HUDEP-2 (cell line): Measurements from ENCODE around the gene PCNA.
"Not testable (repeated sequence)": the region's sequence is repeated elsewhere in the genome, so short reads cannot be mapped to it uniquely, and the experiment has no call there.

ENCODE experiments used
- DNase-seq, 76 experiments: peaks; one replicate each; lab custom pipeline; 2025; ENCODE audit not compliant: unreplicated experiment in 76 of 76; lab: John Stamatoyannopoulos, UW

PCNA gene

GRCh38 chr20:5104479-5104878 is 15.3 kb downstream of the PCNA start:
- no peak for DNase-seq

- DNase-seq, result peak in 55 of 76 experiments; percentile 7 to 70 (median 35)
Measured at GRCh38 chr20:5100684-5101347, 18.9 kb downstream of the PCNA start.

DNA sequence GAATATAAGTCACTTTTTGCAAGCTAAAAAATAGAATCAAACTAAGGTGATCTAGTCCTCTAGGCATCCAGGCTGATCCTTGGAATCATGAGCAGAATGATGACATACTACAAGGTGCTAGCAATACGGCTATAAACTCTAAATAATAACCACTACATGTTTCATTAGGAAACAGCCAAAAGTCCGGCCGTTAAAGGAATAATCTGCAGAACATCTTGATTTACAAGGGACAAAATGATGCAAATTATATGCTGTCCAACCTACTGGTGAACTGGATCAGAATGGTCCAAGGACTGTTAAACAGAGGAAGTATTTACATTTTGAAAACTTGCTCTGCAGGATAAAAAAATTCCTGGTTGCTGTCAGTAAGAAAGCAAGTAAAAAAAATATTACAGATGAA is 19.8 kb downstream of the PCNA start:
- DNase-seq, result not testable (repeated sequence)

GRCh38 chr20:5099009-5099408 is 20.7 kb downstream of the PCNA start:
- not testable (repeated sequence) for DNase-seq

- DNase-seq, result no peak
Measured at GRCh38 chr20:5096463-5096862, 23.3 kb downstream of the PCNA start.

- DNase-seq, result no peak
Measured at GRCh38 chr20:5095931-5096330, 23.8 kb downstream of the PCNA start.

DNA sequence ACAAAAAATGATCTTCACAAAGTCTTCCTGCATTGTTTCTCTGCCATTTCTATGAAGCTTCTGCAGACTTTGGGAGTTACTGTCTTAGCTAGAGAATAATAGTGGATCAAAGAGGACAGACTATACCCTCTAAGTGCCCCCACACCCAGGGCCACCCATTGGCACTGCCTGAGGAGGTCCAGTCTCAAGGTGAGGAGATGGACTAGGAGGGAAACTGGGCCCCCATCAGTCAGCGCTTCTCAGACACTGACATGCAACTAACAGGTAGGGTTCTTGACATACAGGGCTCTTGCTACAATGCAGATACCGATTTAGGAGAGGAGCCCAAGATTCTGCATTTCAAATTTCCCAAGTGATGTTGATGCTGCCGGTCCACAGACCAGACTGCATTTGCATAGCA is 24.3 kb downstream of the PCNA start:
- no peak for DNase-seq

GRCh38 chr20:5092765-5093339 is 26.9 kb downstream of the PCNA start:
- DNase-seq, result no peak

DNA sequence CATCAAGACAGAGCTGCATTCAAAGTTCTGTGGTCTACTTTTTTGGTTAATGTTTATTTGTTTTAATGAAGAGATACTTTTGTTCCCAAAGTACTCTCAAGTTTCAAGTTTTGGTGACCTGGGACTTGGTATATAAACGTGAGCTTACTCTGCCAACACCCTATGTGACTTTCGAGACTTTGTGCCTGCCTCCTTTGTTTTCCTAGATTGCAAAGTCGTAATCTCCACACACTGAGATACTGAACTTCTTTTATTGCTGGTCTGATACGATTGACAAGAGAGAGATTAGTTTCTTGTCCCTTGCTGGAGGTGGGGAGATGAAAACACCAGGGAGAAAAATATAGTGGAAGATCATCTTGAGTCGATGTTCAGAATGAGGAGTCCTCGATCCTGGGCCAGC is 27.9 kb downstream of the PCNA start:
- no peak for DNase-seq

- no peak for DNase-seq
Measured at GRCh38 chr20:5090191-5090590, 29.6 kb downstream of the PCNA start.

GRCh38 chr20:5088688-5089087 is 31.1 kb downstream of the PCNA start:
- no peak for DNase-seq

GRCh38 chr20:5085380-5085779 is 34.4 kb downstream of the PCNA start:
- DNase-seq, result no peak

GRCh38 chr20:5080384-5080877 is 39.3 kb downstream of the PCNA start:
- DNase-seq, result peak in 12 of 76 experiments; percentile 2 to 42 (median 10)

DNA sequence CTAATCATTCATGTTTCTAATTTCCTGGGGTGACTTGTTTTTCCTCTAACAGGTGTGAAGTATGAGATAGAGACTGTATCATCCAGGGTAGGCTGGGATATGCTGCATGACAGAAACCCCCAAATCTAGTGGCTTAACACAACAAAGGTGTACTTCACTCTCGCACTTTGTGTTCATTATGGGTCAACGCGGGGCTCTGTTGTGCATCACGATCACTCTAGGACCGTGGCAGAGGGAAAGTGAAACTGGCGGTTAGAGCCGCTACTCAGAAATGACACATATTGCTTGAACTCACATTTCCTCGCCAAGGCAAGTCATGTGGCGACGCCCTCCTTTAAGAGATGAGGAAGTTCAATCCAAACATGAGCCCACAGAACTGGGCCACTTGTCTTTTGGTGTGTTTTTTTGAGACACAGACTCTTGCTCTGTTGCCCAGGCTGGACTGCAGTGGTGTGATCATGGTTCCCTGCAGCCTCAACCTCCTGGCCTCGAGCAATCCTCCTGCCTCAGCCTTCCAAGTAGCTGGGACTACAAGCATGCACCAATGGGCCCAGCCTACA is 41.3 kb downstream of the PCNA start:
- peak in 69 of 76 experiments; percentile 7 to 77 (median 41) for DNase-seq

DNA sequence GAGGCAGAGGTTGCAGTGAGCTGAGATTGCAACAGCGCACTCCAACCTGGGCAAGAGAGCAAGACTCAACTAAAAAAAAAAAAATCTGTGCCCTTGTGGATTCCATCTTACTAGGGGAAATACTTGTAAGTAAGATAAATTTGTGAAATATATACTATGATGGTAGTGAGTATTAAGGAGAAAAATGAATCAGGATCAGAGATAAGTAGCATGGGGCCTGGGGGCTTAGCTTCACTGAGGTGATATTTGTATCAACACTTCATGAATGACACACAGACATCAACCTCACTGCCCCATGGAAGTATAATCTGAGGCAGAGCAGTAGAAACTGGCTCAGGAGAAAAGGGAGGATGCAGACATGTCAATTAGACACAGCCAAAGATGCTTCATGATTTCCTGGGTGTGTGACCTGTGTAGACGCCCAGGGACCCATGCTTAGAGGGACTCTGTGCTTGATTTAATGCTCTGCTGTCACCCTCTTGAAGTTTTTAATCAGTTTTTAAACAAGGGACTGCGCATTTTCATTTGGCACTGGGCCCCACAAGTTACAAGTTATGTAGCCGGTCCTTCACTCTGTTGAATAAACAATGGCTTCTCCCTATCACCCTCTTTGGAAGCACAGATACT is 41.9 kb downstream of the PCNA start:
- DNase-seq, result no peak

GRCh38 chr20:5076913-5077312 is 42.8 kb downstream of the PCNA start:
- DNase-seq, result not testable (repeated sequence)

DNA sequence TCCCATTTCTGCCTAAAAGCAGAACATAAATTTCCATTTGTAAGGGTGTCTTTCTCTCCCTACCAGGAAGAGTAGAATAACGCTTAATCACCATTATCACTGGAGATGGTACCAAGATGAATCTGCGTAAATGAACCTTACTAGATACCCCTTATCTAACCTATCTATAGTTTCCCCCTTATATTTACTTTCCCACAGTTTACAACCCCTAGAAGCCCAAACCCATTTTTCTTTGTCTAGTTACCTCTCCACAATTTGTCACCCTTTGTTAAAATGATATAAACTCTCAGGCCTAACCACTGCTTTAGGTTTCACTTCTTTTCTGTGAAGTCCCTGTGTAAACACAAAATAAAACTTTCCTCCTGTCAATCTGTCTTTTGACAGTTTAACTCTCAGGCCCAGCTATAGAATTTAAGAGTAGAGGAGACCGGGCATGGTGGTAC is 45.5 kb downstream of the PCNA start:
- DNase-seq, result no peak

DNA sequence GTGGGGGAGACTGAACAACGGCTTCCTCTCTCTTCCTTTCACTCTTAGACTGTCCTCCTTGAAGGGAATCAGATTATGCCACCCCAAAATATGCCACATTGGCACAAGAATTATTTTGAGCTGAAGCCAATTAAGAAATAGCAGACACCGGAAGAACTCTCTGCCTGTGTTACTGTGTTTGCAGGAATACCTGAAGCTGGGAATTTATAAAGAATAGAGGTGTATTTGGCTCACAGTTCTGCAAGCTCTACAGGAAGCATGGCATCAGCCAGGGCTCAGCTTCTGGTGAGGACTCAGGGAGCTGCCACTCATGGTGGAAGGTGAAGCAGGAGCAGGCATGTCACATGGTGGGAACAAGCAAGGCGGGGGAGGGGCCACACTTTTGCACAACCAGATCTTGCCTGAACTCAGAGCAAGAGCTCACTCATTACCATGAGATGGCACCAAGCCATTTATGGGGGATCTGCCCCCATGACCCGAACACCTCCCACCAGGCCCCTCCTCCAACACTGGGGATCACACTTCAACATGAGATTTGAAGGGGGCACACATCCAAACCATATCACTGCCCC is 46.0 kb downstream of the PCNA start:
- DNase-seq, result peak in 38 of 76 experiments; percentile 2 to 47 (median 17)

DNA sequence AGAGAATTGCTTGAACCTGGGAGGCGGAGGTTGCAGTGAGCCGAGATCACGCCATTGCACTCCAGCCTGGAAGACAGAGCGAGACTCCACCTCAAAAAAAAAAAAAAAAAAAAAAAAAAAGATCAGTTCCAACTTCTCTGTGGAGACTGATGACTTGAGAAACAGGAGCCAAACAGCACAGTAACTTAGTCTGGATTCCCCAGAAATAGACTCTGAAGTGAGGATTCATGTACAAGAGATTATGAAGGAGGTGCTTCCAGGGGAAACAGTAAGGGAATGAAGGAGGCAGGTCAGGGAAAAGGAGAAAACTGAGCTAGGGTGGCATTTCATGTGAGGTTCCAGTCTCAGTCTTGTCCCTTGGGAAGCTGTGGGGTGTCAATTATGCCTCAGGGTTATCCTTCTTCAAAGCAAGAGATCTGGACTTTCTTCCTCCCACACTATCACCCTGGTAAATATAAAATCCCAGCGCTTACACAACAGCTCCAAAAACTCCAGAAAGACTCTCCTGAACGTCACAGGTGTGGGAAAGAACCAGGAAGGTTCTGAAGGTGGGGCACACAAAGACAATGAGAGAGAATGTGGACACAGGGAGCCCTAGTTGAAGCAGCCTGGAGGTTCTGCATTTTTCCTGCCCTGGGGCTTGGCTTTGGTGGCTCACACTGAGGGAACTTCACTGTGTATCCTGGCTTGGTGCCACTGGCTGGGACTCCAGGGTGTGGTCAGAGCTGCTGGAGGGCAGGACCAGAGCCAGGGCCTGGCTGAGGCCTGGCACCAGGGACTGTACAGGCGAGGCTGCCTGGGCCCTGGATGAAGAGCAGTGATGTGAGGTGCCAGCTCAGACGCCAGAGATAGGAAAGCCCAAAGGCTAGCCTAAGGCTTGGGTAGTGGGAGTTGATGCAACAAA is 46.8 kb downstream of the PCNA start:
- peak in 73 of 76 experiments; percentile 6 to 92 (median 73) for DNase-seq

DNA sequence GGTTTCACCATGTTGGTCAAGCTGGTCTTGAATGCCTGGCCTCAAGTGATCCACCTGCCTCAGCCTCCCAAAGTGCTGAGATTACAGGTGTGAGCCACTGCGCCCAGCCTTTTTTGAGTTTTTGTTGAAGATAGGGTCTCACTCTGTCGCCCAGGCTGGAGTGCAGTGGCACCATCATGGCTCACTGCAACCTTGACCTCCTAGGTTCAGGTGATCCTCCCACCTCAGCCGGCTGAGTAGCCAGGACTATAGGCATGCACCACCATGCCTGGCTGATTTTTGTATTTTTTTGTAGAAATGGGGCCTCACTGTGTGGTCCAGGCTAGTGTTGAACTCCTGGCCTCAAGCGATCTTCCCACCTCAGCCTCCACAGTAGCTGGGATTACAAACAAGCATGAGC is 47.8 kb downstream of the PCNA start:
- not testable (repeated sequence) for DNase-seq
